ENCODE measurements around the gene IRAG1.

- TF ChIP-seq CTCF (IDR thresholded peaks at IDR 0.05) (no peak), EZH2 (IDR thresholded peaks at IDR 0.05) (no peak)
Observed at GRCh38 chr11:10686311-10686710, 7.2 kb downstream of the IRAG1 start.
